Activated CD8-positive, alpha-beta memory T cell treated with anti-CD3 and anti-CD28 coated beads for 1 hour (primary cell): ENCODE measurements around the gene MRPL43.

Experiments
- DNase-seq, 2 donors: peaks; one replicate each; pipeline ENCODE4 v3.0.0-alpha.2; 2020; ENCODE audit warnings: low read depth in 1 of 2; ENCODE audit errors: extremely low read depth in 1 of 2

Gene MRPL43

GRCh38 chr10:100969187-100970075 lies 17.9 kb downstream of the MRPL43 start, which contains the start of gene SEMA4G:
Gene SEMA4G, plus strand, starts transcription at chr10:100969504. Its CDS starts 3,409 bp downstream, at chr10:100972913.
- peak in 1 of 2 donors; percentile 34 for DNase-seq

- no peak for DNase-seq
Measured at GRCh38 chr10:100968863-100969186, 18.5 kb downstream of the MRPL43 start.

- DNase-seq: no peak
Measured at GRCh38 chr10:100968062-100968736, 19.1 kb downstream of the MRPL43 start.

GRCh38 chr10:100967332-100967731 lies 20.0 kb downstream of the MRPL43 start:
- DNase-seq: no peak

- no peak for DNase-seq
Measured at GRCh38 chr10:100966887-100967286, 20.4 kb downstream of the MRPL43 start.

- DNase-seq: no peak
Measured at GRCh38 chr10:100965820-100966219, 21.5 kb downstream of the MRPL43 start.

- no peak for DNase-seq
Measured at GRCh38 chr10:100963826-100964225, 23.5 kb downstream of the MRPL43 start.

- DNase-seq: no peak
Measured at GRCh38 chr10:100962351-100963080, 24.8 kb downstream of the MRPL43 start.

- no peak for DNase-seq
Measured at GRCh38 chr10:100960251-100960650, 27.0 kb downstream of the MRPL43 start.

GRCh38 chr10:100948916-100949315 lies 38.4 kb downstream of the MRPL43 start:
- DNase-seq: no peak

- no peak for DNase-seq
Measured at GRCh38 chr10:100945754-100946153, 41.5 kb downstream of the MRPL43 start.

GRCh38 chr10:100943508-100943907 lies 43.8 kb downstream of the MRPL43 start:
- DNase-seq: no peak

GRCh38 chr10:100942229-100942628 lies 45.1 kb downstream of the MRPL43 start:
- DNase-seq: no peak

GRCh38 chr10:100939763-100940344 lies 47.4 kb downstream of the MRPL43 start:
- no peak for DNase-seq
